ENCODE results near the gene FAM184B. TPM values are rescaled to one million over a fixed set of nuclear protein-coding genes. Genes with fewer than 3 reads are reported as not detected.

Gene FAM184B
- total RNA-seq, 1 experiment from 2014 or later, result 0.17 TPM

DNA sequence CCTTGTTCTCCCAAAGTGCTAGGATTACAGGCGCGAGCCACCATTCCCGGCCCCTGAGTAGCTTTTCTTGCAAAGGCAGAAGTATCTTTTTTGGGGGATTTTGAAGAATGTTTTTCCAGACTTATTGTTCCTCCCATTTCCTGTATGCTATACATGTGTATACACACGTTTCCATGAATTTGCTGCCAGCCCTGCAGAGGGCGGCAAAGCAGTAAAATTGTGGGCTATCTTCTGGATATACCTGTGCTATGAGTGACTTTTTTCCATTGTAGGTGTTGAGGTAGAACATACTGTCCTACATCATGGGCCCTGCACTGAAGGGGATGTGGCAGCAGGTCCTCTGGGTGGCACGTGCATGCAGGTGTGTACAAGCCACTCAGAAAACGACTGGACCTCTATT is 183.9 kb downstream of the FAM184B start (continued):
- TF ChIP-seq STAT6 (CRISPR knock-in tag; conservative IDR thresholded peaks at IDR 0.05; ENCODE audit: low read depth) (no peak), SP1 (CRISPR knock-in tag; conservative IDR thresholded peaks at IDR 0.05) (no peak), NFE2L1 (CRISPR knock-in tag; IDR thresholded peaks at IDR 0.05) (no peak), NFYB (CRISPR knock-in tag; conservative IDR thresholded peaks at IDR 0.05; ENCODE audit: low read depth) (no peak)
- TF ChIP-seq, protein P1, sequence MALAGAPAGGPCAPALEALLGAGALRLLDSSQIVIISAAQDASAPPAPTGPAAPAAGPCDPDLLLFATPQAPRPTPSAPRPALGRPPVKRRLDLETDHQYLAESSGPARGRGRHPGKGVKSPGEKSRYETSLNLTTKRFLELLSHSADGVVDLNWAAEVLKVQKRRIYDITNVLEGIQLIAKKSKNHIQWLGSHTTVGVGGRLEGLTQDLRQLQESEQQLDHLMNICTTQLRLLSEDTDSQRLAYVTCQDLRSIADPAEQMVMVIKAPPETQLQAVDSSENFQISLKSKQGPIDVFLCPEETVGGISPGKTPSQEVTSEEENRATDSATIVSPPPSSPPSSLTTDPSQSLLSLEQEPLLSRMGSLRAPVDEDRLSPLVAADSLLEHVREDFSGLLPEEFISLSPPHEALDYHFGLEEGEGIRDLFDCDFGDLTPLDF (CRISPR knock-in tag; IDR thresholded peaks at IDR 0.05), result no peak

DNA sequence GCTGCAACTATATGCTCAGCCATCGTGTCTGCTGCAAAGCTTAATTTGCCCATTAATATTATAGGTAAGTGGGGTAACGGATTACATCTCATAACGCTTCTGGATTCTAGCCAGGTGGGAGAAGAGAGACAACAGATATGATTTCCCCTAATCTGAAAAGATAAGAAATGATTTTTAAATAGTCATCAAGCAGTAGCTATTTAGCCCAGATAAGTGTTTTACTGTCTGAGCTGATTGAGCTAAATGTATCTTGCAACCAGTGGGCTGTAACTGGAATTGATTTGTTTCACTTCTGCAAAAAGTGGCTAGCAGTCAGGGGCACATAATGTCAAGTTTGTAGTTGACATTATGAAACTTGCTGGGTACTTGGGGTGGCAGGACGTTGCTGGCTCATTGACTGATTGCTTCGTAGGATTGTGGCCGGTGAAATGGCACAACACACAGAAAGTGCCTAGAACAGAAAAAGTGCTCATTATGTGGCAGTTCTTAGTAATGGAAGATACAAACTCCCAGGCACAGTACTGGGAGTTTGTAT is 185.9 kb downstream of the FAM184B start:
- TF ChIP-seq, protein P2, sequence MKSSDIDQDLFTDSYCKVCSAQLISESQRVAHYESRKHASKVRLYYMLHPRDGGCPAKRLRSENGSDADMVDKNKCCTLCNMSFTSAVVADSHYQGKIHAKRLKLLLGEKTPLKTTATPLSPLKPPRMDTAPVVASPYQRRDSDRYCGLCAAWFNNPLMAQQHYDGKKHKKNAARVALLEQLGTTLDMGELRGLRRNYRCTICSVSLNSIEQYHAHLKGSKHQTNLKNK (CRISPR knock-in tag; IDR thresholded peaks at IDR 0.05), result no peak
- no peak for TF ChIP-seq ZNF263 (CRISPR knock-in tag; IDR thresholded peaks at IDR 0.05; ENCODE audit: low read depth)
- H3K27ac Mint-ChIP-seq, result no peak overlapping the region
- peaks cover 36% of the 10 kb centered on the region for H3K36me3 Mint-ChIP-seq
- CTCF ChIA-PET, result no interaction called here
- H3K9me3 Mint-ChIP-seq, result no peaks in the 10 kb centered on the region
- POLR2A ChIA-PET, result no interaction called here
- H3K4me1 Mint-ChIP-seq, result no peaks in the 10 kb centered on the region
- DNase-seq (ENCODE audit: low spot score) (no peak), ATAC-seq (no peak)
- no peak overlapping the region for H3K4me3 Mint-ChIP-seq
- no peaks in the 10 kb centered on the region for H3K27me3 Mint-ChIP-seq (ENCODE audit: low read depth)

GRCh38 chr4:17589355-17589754 is 192.1 kb downstream of the FAM184B start:
- Mint-ChIP-seq H3K9me3 (no peaks in the 10 kb centered on the region), H3K27ac (no peak overlapping the region), H3K4me1 (peaks cover 7% of the 10 kb centered on the region), H3K36me3 (peaks cover 58% of the 10 kb centered on the region), H3K27me3 (ENCODE audit: low read depth) (no peaks in the 10 kb centered on the region), H3K4me3 (no peak overlapping the region)
- ChIA-PET POLR2A (no interaction called here), CTCF (no interaction called here)
- ATAC-seq, result no peak
- TF ChIP-seq ZNF396 (CRISPR knock-in tag; IDR thresholded peaks at IDR 0.05; ENCODE audit: borderline replicate concordance), result no peak
- no peak for TF ChIP-seq ZNF219 (CRISPR knock-in tag; IDR thresholded peaks at IDR 0.05; ENCODE audit: borderline replicate concordance)
- no peak for TF ChIP-seq ZNF121 (CRISPR knock-in tag; IDR thresholded peaks at IDR 0.05)
- TF ChIP-seq NR2C2 (CRISPR knock-in tag; IDR thresholded peaks at IDR 0.05), result no peak
- TF ChIP-seq GABPB1 (CRISPR knock-in tag; IDR thresholded peaks at IDR 0.05), result no peak
- TF ChIP-seq, protein P1 (CRISPR knock-in tag; IDR thresholded peaks at IDR 0.05), result no peak
- TF ChIP-seq JAZF1 (CRISPR knock-in tag; IDR thresholded peaks at IDR 0.05), result no peak
- no peak for TF ChIP-seq TP53 (CRISPR knock-in tag; IDR thresholded peaks at IDR 0.05)
- no peak for TF ChIP-seq SP1 (CRISPR knock-in tag; conservative IDR thresholded peaks at IDR 0.05)
- no peak for DNase-seq (ENCODE audit: low spot score)

DNA sequence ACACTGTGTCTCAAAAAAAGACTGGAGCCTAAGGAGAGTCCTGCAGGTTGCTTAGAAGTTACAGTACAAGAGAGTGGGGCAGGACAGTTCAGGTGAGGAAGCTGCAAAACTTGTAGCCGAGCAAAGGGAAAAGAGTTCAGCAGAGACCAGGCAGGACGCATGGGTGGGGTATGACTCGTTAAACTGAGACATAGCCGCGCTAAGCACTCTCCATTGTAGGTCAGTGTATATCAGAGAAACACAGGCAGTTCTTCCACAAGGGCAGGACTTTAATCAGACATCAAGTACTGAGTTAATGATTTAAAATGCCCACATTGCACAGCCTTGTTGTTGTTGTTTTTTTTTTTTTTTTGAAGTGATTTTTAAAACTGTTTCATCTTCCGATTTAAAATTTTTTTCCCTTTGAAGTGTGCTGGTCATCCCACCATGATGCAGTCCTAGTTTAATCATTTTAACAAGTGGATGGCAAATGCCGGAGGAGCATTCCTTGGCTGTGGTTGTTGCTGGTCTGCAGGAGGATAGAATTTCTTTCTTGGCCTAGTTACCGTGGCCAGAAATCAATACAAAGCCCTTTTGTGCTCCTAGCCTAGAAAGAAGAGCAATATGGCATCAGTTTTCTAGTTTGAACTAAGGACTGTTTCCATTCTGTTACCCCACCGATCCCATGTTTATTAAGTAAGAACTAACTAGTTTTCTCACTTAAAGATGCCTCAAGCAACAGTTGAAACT is 194.2 kb downstream of the FAM184B start:
- peaks cover 62% of the 10 kb centered on the region for H3K36me3 Mint-ChIP-seq
- H3K4me3 Mint-ChIP-seq, result no peak overlapping the region
- ChIA-PET POLR2A (no interaction called here), CTCF (no interaction called here)
- peaks cover 14% of the 10 kb centered on the region for H3K4me1 Mint-ChIP-seq
- ATAC-seq, result no peak
- no peaks in the 10 kb centered on the region for H3K9me3 Mint-ChIP-seq
- no peaks in the 10 kb centered on the region for H3K27me3 Mint-ChIP-seq (ENCODE audit: low read depth)
- no peak for DNase-seq (ENCODE audit: low spot score)
- peak overlapping the region; percentile 72; the same call in 1 of the 2 replicates for H3K27ac Mint-ChIP-seq
- no peak for TF ChIP-seq ZNF416 (CRISPR knock-in tag; IDR thresholded peaks at IDR 0.05)
- TF ChIP-seq, protein P2 (CRISPR knock-in tag; IDR thresholded peaks at IDR 0.05), result no peak
- no peak for TF ChIP-seq GABPB1 (CRISPR knock-in tag; IDR thresholded peaks at IDR 0.05)
- no peak for TF ChIP-seq NFE2L1 (CRISPR knock-in tag; IDR thresholded peaks at IDR 0.05)
- TF ChIP-seq ZBTB43 (CRISPR knock-in tag; IDR thresholded peaks at IDR 0.05), result no peak
- no peak for TF ChIP-seq ZNF219 (CRISPR knock-in tag; IDR thresholded peaks at IDR 0.05; ENCODE audit: borderline replicate concordance)
- TF ChIP-seq CREB1 (CRISPR knock-in tag; IDR thresholded peaks at IDR 0.05), result no peak
- no peak for TF ChIP-seq CBFB (CRISPR knock-in tag; IDR thresholded peaks at IDR 0.05; ENCODE audit: low read depth)
- TF ChIP-seq, protein P3, sequence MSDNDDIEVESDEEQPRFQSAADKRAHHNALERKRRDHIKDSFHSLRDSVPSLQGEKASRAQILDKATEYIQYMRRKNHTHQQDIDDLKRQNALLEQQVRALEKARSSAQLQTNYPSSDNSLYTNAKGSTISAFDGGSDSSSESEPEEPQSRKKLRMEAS (CRISPR knock-in tag; IDR thresholded peaks at IDR 0.05), result no peak
- no peak for TF ChIP-seq IRF2 (CRISPR knock-in tag; IDR thresholded peaks at IDR 0.05; ENCODE audit: borderline replicate concordance, low read depth)
- no peak for TF ChIP-seq TEAD1 (CRISPR knock-in tag; IDR thresholded peaks at IDR 0.05)
- TF ChIP-seq SP1 (CRISPR knock-in tag; conservative IDR thresholded peaks at IDR 0.05), result no peak

Measured in WTC11 (cell line).